GM21619 (cell line): ENCODE measurements around the gene PHF19.
A peak's percentile ranks its signal among the peaks of the same experiment; 100 is the strongest.

ENCODE experiments used
- ATAC-seq: cut with Tn5 transposase; IDR thresholded peaks from one replicate; pipeline ENCODE4 v1.9.1; 2021; ENCODE audit not compliant: unreplicated experiment

The PHF19 gene

GRCh38 chr9:120892748-120893610, 16.0 kb upstream of the PHF19 start:
- ATAC-seq: peak; percentile 65

DNA sequence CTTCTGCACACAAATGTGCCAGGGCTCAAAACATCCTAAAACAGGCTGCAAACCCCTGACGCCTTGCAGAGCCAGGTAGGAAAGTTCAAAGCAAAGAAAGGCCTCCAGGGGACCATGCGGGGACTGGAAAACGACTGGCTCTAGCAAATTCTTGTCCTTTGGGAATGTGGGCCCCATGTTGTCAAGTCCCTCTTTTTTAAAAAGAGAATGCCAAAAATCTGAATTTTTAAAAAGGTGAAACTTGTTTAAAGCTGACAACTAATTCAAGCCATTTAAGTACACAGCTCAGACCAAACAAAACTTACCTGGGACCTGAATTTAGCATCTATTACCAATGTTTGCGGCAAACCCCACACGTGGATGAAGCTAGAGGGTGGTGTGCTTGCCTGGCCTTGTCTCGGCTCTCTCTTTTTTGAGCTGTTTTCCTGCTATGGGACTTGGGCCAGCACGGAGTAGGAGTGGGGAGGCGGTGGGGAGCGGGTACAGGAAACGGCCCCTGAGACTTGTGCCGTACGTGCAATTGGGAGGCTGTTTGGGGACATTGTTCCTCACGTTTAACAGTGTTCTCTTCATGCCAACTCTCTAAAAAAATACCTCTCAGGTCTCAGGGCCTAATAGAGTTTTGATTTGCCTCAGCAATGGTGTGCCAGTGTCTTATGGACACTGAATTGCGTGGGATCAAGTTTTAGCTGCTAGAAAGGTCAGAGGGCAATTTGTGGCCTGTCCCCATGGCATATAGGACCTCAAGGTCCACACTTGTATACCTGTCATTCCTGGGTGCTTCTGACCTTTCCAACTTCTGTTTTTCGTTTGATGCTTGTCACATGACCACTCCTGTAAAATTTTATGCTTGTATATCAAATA, 15.1 kb upstream of the PHF19 start:
- ATAC-seq: peak; percentile 22

- ATAC-seq: no peak
Observed at GRCh38 chr9:120891245-120891883, 14.4 kb upstream of the PHF19 start.

DNA sequence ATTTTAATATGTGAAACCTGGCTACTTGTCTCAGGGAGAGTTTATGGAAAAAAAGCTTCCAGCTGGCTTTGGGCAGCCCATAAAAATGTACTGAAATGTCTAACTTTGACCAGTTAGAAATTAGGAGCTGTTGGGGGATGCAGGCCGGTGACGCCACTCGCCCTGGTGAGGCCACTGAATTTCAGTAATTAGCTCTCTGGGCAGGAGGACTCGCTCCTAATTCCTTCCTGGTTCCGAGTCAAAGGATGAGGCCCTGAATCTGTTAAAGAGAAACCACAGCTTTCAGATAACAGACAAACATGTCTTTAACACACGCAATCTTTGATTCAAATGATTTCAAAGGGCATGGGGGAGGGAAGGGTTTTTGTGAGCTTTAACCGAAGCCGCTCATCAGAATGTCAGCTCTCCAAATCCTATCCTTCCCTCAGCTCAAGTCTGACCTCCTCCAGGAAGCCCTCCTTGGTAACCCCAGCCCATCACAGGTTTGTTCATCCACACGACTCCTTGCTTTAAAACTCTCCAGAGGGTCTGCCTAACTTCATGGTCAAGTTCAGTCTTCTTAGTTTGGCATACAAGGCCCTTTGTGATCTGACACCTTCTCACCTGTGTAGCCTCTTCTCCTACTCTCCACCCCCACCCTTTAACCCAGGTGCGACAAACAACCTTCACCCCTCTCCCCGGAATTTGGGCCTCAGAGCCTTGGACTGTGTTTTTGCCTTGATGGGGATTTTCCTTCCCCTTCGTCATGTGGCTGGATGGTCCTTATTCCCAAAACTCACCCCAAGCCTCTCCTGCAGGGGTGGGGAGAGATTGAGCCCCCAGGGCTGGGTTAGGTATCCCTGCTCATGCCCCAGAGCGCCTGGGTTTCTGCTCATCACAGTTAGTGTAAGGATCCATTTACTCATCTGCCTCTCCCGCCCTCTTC, 13.6 kb upstream of the PHF19 start:
- ATAC-seq: no peak

GRCh38 chr9:120889606-120890271, 12.8 kb upstream of the PHF19 start:
- no peak for ATAC-seq

DNA sequence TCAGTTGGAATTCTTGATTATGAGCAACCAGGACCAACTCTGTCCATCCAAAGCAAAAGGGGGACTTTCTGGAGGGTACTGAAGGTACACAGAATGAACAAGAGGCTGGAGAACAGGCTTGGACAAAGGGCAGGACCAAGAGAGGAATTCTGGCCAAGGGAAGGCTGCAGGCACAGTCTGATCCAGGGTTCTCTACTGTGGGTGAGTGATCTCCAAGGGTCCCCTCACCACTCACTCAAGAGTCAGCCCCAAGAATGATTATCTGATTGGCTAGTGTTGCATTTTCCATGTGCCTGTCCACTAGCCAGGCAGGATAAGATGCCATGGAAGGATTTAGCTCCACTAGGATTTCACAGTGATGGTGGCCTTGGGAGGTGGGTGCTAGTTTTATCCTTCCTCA, 11.6 kb upstream of the PHF19 start:
- no peak for ATAC-seq

DNA sequence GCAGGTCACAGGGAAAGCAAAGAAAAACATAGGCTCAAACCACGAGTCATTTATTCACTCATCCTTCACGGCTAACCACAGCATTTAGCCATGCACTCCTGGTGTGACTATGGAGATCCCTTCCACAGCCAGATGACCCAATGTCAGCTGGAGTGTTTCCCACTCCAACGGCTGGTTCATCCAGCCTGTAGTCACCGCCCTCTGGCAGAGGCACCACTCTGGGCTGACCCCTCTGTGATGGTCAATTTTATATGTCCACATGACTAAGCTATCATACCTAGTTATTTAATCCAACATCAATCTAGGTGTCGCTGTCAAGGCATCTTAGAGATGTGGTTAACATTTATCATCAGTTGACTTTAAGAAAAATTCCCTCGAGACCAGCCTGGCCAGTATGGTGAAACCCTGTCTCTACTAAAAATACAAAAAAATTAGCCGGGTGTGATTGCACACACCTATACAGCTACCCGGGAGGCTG, 9.5 kb upstream of the PHF19 start:
- no peak for ATAC-seq

GRCh38 chr9:120885958-120886357, 9.0 kb upstream of the PHF19 start:
- ATAC-seq: no peak

GRCh38 chr9:120885457-120885856, 8.5 kb upstream of the PHF19 start:
- no peak for ATAC-seq

- ATAC-seq: no peak
Observed at GRCh38 chr9:120883608-120883996, 6.6 kb upstream of the PHF19 start.

- no peak for ATAC-seq
Observed at GRCh38 chr9:120882935-120883607, 6.1 kb upstream of the PHF19 start.

DNA sequence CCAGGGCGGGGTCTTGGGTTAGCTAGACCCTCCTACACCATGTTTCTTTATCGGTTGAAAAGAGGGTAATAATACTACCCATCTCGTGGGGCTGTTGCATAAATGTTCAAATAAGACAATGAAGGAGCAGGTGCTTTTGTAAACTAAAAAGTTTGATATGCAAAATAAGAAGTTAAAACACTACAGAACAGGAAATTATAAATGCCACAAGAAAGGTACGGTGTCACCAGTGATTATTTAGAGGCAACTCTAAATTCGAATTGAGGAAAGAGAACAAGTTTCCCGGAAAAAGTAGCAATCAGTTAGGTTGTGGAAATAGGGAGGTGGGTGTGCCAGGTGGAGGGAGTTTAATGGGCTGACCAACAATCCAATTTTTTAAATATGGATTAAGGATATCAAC, 2.5 kb upstream of the PHF19 start:
- no peak for ATAC-seq

DNA sequence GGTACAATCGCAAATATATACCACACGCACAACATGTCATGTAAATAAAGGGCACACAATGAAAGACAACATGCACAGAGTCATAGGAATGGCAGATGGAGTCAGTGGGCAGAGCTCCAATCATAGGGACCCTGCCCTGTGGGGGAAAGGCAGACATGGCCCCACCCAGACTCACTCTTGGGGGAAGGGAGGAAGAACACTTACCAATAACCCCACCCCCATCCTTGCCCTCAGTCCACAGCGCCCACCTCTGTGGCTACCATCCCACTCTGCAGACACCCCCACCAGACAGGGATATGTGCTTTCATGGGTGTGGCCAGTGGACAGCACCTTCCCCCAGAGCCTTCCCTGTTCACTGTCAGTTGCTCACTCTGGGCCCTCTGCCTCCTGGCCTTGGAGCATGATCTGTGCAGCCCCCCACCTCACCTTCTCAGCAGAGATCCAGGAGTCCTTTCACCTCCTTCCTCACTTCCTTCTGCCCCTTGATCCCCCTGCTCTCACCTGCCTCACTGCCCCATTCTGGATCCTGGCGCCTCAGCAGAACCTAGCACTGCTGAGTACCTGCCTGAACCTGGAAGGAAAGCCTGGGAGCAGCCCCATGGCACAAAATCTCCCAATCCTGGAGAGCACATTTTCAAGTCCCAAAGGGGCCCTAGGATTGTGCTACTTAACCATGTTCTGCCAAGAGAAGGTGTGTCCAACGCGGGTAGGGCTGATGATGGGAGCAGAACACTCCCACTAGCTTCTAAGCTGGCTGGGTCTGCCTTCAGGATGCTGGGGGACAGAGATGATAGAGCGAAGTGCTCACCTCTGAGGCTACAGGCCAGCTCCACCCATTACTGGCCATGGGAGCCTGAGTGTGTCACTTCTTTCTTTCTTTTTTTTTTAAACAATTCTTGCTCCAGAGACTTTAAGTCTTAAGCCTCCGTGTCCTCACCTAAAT, 1.5 kb upstream of the PHF19 start:
- no peak for ATAC-seq

DNA sequence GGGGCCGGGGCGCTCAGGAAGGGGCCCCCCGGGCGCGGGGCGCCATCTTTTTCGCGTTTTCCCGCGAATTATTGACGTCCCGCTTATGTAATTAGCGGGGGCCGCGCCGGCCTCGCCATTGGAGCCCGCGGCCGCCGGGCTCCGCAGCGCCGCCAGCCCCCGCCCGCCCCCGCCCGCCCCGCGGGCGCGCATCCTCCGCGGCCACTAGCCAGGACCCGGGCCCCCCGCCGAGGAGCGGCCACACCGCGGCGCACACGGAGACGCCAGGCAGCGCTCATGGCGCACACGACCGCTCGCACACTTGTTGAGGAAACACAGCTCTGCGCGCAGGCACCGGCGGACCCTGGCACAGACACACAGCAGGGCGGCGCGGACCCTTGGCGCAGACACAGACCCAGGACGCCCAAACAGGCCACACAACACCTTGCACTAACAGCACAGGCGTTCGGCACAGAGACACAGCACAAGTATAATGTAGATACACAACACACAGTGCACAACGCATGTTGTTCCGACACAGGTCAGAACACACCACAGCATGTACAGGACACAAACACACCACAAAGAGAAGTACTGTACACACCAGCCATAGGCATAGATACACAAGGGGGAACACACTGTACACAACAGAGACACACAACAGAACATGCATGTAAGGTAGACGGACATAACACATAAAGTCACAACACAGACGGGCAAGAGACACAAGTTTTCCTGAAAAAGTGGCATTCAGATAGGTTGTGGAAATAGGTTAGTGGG, 467 bp upstream of the PHF19 start:
- peak; percentile 43 for ATAC-seq

DNA sequence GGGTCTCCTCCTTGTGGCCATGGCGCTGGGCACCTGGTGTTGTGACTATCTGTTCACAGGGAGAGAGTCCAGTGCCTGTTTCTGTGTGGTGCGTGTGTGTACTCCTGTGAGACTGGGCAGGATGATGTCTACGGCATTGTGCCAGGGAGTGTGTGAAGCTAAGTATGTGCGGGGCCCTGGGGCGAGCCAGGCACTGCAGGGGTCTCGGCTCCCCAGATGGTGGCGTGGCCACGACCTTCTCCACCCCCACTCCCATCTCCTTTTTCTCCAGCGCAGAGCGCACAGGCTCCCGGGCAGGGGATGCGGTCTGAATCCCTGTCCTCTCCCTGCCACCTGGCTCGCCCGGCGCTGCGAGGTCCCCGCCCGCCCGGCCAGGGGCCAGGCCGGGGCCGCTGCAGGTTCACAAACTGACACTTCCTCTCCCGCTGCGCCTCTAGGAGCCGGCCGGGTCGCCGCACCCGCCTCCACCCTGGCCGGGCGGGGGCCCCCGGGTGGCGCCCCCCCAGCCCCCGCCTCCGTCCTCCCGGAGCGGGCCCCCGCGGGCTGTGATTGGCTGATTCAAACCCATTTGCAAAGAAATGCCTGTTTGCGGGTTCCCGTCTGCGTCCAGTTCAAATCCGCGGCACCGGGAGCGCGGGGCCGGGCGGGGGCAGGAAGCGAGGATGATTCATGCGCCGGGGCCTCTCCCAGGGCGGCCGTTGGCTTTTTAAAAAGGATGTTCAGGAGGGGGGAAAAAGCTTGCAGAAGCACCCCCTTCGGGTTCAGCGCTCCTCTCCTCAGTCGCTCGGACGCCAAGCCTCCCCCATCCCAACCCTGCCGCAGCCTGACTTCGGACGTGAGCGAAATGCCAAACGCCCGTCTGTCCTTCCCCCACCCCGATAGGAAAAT, 790 bp downstream of the PHF19 start:
- ATAC-seq: peak; percentile 62

GRCh38 chr9:120875643-120875953, 1.4 kb downstream of the PHF19 start:
- no peak for ATAC-seq

DNA sequence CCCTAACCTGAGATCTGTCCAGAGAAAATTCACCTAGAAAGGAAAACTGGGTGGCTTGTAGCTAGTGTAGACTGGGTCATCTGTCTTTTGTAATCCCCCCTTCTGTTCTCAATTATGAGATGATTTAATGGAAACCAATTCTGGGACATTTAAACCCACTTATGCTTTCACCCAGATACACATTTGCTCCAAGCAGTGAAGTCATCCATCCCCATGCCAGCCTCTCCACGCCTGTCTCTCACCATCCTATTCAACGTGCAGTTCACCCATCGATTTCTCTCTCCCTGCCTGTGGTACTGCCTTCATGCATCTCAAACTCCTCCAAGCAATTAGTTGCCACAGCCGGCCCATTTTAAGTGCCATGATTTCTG, 1.8 kb downstream of the PHF19 start:
- ATAC-seq: no peak
